Measurements from ENCODE around the gene TMEM150B. TPM values are rescaled to one million over a fixed set of nuclear protein-coding genes. Genes with fewer than 3 reads are reported as not detected.

Gene TMEM150B, protein sequence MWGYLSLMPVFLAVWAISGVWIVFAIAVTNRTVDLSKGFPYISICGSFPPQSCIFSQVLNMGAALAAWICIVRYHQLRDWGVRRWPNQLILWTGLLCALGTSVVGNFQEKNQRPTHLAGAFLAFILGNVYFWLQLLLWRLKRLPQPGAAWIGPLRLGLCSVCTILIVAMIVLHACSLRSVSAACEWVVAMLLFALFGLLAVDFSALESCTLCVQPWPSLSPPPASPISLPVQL
- total RNA-seq (2021; ENCODE audit: unreplicated experiment) (not detected), Bru-seq, nascent RNA (not detected), BruChase-seq, experiment 1, labeled RNA remaining after a 6-hour chase (not detected), BruChase-seq, experiment 2, labeled RNA remaining after a 2-hour chase (percentile 6 among the genes with signal in this experiment)
- polyA plus RNA-seq (2012) = not detected in 2 replicates
- long read RNA-seq = 0 reads

DNA sequence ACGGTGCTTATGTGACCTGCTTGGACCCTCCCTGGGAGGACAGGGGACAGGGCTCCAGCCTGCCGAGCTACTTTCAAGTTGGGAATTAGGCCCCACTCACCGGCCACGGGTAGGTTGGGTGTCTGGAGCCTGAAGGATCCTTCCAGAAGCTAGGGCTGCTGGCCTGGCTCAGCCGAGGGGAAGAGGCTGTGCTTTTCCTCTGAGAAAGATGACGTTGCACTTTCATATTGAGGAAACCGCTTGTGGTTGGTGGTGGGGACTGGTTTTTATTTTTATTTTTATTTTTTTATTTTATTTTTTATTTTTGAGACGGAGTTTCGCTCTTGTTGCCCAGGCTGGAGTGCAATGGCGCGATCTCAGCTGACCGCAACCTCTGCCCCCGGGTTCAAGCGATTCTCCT lies at the start of gene TMEM150B:
TSS of gene TMEM150B (minus strand) at position 170 of the 400 bp plus-strand sequence. CDS start 4,305 bp downstream, outside the sequence.
- BruUV-seq (replicated peaks) = no TSS peak
- intact Hi-C loops (cut with micrococcal nuclease) = no loop called here
- POLR2A ChIA-PET = no interaction called here
- peaks cover 5 to 19% of the 10 kb centered on the region in 2 experiments; a peak in 3 of 4 replicates for H3K4me1 ChIP-seq (ENCODE audit: control insufficient read depth in 1 of 2, insufficient read depth in 2 of 2, low read length in 2 of 2)
- H3K4me2 ChIP-seq (ENCODE audit: low read length) = no peak within 1 kb of the TSS
- RAD21 ChIA-PET (ENCODE audit: low non-redundant PET in 1 of 2, low total read pairs in 2 of 2, uncharacterized antibody in 2 of 2, unreplicated experiment in 2 of 2) = no interaction called here
- H3K9ac ChIP-seq (ENCODE audit: low read length) = no peak within 1 kb of the TSS
- H3K4me3 ChIP-seq (replicated peaks in 1 of 2; ENCODE audit: low read depth in 1 of 2, low read length in 2 of 2) = no peak within 1 kb of the TSS
- no peaks in the 10 kb centered on the region for H3K27me3 ChIP-seq (ENCODE audit: insufficient read depth, low read length)
- TF ChIP-seq EGR1 (IDR thresholded peaks at IDR 0.05; ENCODE audit: low read depth) (no peak), RAD21 (IDR thresholded peaks at IDR 0.05; ENCODE audit: low read depth) (no peak), EZH2phosphoT487 (IDR thresholded peaks at IDR 0.05; ENCODE audit: borderline replicate concordance) (no peak), SP1 (IDR thresholded peaks at IDR 0.05; ENCODE audit: low read depth) (no peak), CEBPB (IDR thresholded peaks at IDR 0.05; ENCODE audit: low read depth) (no peak), FOSL1 (IDR thresholded peaks at IDR 0.05; ENCODE audit: low read depth) (no peak)
- TF ChIP-seq, protein P1, sequence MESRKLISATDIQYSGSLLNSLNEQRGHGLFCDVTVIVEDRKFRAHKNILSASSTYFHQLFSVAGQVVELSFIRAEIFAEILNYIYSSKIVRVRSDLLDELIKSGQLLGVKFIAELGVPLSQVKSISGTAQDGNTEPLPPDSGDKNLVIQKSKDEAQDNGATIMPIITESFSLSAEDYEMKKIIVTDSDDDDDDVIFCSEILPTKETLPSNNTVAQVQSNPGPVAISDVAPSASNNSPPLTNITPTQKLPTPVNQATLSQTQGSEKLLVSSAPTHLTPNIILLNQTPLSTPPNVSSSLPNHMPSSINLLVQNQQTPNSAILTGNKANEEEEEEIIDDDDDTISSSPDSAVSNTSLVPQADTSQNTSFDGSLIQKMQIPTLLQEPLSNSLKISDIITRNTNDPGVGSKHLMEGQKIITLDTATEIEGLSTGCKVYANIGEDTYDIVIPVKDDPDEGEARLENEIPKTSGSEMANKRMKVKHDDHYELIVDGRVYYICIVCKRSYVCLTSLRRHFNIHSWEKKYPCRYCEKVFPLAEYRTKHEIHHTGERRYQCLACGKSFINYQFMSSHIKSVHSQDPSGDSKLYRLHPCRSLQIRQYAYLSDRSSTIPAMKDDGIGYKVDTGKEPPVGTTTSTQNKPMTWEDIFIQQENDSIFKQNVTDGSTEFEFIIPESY (IDR thresholded peaks at IDR 0.05; ENCODE audit: extremely low read depth, insufficient replicate concordance, low read length) = no peak
- TF ChIP-seq, protein P2, sequence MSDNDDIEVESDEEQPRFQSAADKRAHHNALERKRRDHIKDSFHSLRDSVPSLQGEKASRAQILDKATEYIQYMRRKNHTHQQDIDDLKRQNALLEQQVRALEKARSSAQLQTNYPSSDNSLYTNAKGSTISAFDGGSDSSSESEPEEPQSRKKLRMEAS (IDR thresholded peaks at IDR 0.05) = no peak
- TF ChIP-seq, protein P3, sequence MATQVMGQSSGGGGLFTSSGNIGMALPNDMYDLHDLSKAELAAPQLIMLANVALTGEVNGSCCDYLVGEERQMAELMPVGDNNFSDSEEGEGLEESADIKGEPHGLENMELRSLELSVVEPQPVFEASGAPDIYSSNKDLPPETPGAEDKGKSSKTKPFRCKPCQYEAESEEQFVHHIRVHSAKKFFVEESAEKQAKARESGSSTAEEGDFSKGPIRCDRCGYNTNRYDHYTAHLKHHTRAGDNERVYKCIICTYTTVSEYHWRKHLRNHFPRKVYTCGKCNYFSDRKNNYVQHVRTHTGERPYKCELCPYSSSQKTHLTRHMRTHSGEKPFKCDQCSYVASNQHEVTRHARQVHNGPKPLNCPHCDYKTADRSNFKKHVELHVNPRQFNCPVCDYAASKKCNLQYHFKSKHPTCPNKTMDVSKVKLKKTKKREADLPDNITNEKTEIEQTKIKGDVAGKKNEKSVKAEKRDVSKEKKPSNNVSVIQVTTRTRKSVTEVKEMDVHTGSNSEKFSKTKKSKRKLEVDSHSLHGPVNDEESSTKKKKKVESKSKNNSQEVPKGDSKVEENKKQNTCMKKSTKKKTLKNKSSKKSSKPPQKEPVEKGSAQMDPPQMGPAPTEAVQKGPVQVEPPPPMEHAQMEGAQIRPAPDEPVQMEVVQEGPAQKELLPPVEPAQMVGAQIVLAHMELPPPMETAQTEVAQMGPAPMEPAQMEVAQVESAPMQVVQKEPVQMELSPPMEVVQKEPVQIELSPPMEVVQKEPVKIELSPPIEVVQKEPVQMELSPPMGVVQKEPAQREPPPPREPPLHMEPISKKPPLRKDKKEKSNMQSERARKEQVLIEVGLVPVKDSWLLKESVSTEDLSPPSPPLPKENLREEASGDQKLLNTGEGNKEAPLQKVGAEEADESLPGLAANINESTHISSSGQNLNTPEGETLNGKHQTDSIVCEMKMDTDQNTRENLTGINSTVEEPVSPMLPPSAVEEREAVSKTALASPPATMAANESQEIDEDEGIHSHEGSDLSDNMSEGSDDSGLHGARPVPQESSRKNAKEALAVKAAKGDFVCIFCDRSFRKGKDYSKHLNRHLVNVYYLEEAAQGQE (IDR thresholded peaks at IDR 0.05; ENCODE audit: low read depth) = no peak
- no peak for DNase-seq (ENCODE audit: low read depth, low spot score)
- no peaks in the 10 kb centered on the region for H4K20me1 ChIP-seq (ENCODE audit: insufficient read depth)
- CTCF ChIA-PET = no interaction called here
- no peaks in the 10 kb centered on the region for H3K79me2 ChIP-seq (ENCODE audit: insufficient read depth, low read length)
- H3K27ac ChIP-seq (ENCODE audit: low read depth, low read length) = no peak within 1 kb of the TSS
- ATAC-seq = no peak
- H3K36me3 ChIP-seq (ENCODE audit: control insufficient read depth in 1 of 2, insufficient read depth in 2 of 2, low read length in 2 of 2) = no peaks in the 10 kb centered on the region
- H3K9me2 ChIP-seq (ENCODE audit: insufficient read depth) = no peaks in the 10 kb centered on the region
- H2AFZ ChIP-seq (ENCODE audit: low read depth, low read length, poor library complexity, severe bottlenecking) = no peak within 1 kb of the TSS
- H3K9me3 ChIP-seq (ENCODE audit: control insufficient read depth in 1 of 2, insufficient read depth in 1 of 2, low read depth in 1 of 2, low read length in 2 of 2) = no peaks in the 10 kb centered on the region

All from HCT116 (cell line).